Natural killer cell (primary cell): ENCODE data around the gene TSSK6. TPM values are rescaled to one million over a fixed set of nuclear protein-coding genes. Genes with fewer than 3 reads are reported as not detected.

Experiments
- ATAC-seq, 3 donors: fragments of 150-1000 bp in 2 of 3; fragments of 200-7000 bp in 1 of 3; cut with Tn5 transposase; 1 replicate in 1 of 3; 2 replicates in 2 of 3; pipeline ENCODE4 v1.10.0; 2021; ENCODE audit warnings: mild to moderate bottlenecking in 2 of 3, moderate library complexity in 2 of 3
- DNase-seq, 2 donors: peaks; one replicate each; pipeline versions ENCODE4 v3.0.0 to v3.0.0-alpha.2; 2013 to 2021; ENCODE audit warnings: mixed read lengths in 1 of 2
- H3K27ac ChIP-seq: one replicate; pipeline ENCODE4 v1.5.1; 2013; ENCODE audit warnings: mild to moderate bottlenecking, low read length
- H3K27me3 ChIP-seq: one replicate; pipeline ENCODE4 v1.6.1; 2013; ENCODE audit warnings: low read length; ENCODE audit not compliant: control insufficient read depth, insufficient read depth
- H3K36me3 ChIP-seq: one replicate; pipeline ENCODE4 v1.6.1; 2013; ENCODE audit warnings: low read length; ENCODE audit not compliant: control insufficient read depth, insufficient read depth
- H3K4me1 ChIP-seq: one replicate; pipeline ENCODE4 v1.6.1; 2013; ENCODE audit warnings: low read length; ENCODE audit not compliant: control insufficient read depth, insufficient read depth
- H3K4me3 ChIP-seq: one replicate; pipeline ENCODE4 v1.5.1; 2013; ENCODE audit warnings: low read length
- H3K9me3 ChIP-seq: one replicate; pipeline ENCODE4 v1.6.1; 2013; ENCODE audit warnings: low read length; ENCODE audit not compliant: control insufficient read depth, insufficient read depth
- H3K27ac Mint-ChIP-seq, 2 donors: one replicate each; pipeline ENCODE4 v1.8.0; 2022; ENCODE audit warnings: mild to moderate bottlenecking in 2 of 2, mixed read lengths in 2 of 2, moderate library complexity in 1 of 2
- H3K27me3 Mint-ChIP-seq, 2 donors: one replicate each; pipeline ENCODE4 v1.8.0; 2022; ENCODE audit warnings: low read depth in 2 of 2, mixed read lengths in 2 of 2
- H3K36me3 Mint-ChIP-seq: one replicate; pipeline ENCODE4 v1.8.0; 2022; ENCODE audit warnings: mixed read lengths
- H3K4me1 Mint-ChIP-seq, 2 donors: one replicate each; pipeline ENCODE4 v1.8.0; 2022; ENCODE audit warnings: mixed read lengths in 2 of 2
- H3K4me3 Mint-ChIP-seq: one replicate; pipeline ENCODE4 v1.8.0; 2022; ENCODE audit warnings: mild to moderate bottlenecking, moderate library complexity, mixed read lengths
- H3K9me3 Mint-ChIP-seq, 2 donors: one replicate each; pipeline ENCODE4 v1.8.0; 2022; ENCODE audit warnings: mixed read lengths in 2 of 2
- CTCF ChIP-seq: fragments of 200-600 bp; IDR thresholded peaks from one replicate; pipeline ENCODE4 v1.8.0; 2022; ENCODE audit warnings: antibody characterized with exemption
- WGBS: methylation state at CpG from one replicate; pipeline ENCODE4 v1.1.7; 2013; ENCODE audit warnings: missing lambda C conversion rate; ENCODE audit not compliant: insufficient coverage; 5-methylcytosine and 5-hydroxymethylcytosine counted together
- intact Hi-C: fragments of 100-400 bp; cut with micrococcal nuclease; formaldehyde crosslinking; loops from one replicate; pipeline ENCODE4 v1.14.2; 2022
- total RNA-seq, 4 donors: library from RNA; stranded (reverse); fragments of 120-200 nt in 1 of 4; gene quantifications; one replicate each; pipeline versions ENCODE4 v1.2.3 to v1.2.4, GENCODE V29; 2013 to 2022

Gene TSSK6
- total RNA-seq, 3 donors from 2014 or later (not counting 1 experiment from before 2014, with no cell fraction given) = 2.2 to 2.5 (median 2.3) TPM

- no peak overlapping the region for H3K4me3 Mint-ChIP-seq
Observed at GRCh38 chr19:19468424-19469050, 46.8 kb downstream of the TSSK6 start.

GRCh38 chr19:19466201-19466600 lies 49.1 kb downstream of the TSSK6 start:
- peak overlapping the region; percentile 63 for H3K4me3 Mint-ChIP-seq
- H3K9me3 ChIP-seq = peaks cover 16% of the 10 kb centered on the region
- H3K27ac Mint-ChIP-seq = peak overlapping the region; percentile 97 to 100
- TF ChIP-seq CTCF = no peak
- no peak overlapping the region for H3K27ac ChIP-seq
- peaks cover 26% of the 10 kb centered on the region for H3K36me3 Mint-ChIP-seq
- H3K9me3 Mint-ChIP-seq = peaks cover 5 to 8% of the 10 kb centered on the region in 2 donors
- no peaks in the 10 kb centered on the region for H3K27me3 Mint-ChIP-seq
- H3K36me3 ChIP-seq = peaks cover 38% of the 10 kb centered on the region
- no peak for ATAC-seq
- no peak for DNase-seq
- 61% methylated on average over 6 of the region's 6 CpGs for WGBS
- peaks cover 62% of the 10 kb centered on the region for H3K4me1 ChIP-seq
- peaks cover 69 to 74% of the 10 kb centered on the region in 2 donors for H3K4me1 Mint-ChIP-seq
- intact Hi-C loops = no loop called here
- H3K4me3 ChIP-seq = no peak overlapping the region
- no peaks in the 10 kb centered on the region for H3K27me3 ChIP-seq

More at GRCh38 chr19:19468424-19469050, 46.8 kb downstream of the TSSK6 start:
- 100% methylated on average over 1 of the region's 2 CpGs for WGBS
- Mint-ChIP-seq H3K4me1 (peaks cover 64 to 78% of the 10 kb centered on the region in 2 donors), H3K9me3 (peaks cover 5 to 8% of the 10 kb centered on the region in 2 donors), H3K27me3 (no peaks in the 10 kb centered on the region), H3K27ac (peak overlapping the region; percentile 79 to 97), H3K36me3 (peaks cover 26% of the 10 kb centered on the region)
- ATAC-seq (peak in 1 of 3 donors; percentile 37), DNase-seq (no peak)
- H3K27me3 ChIP-seq = no peaks in the 10 kb centered on the region
- intact Hi-C loops = no loop called here
- H3K36me3 ChIP-seq = peaks cover 42% of the 10 kb centered on the region
- no peak overlapping the region for H3K4me3 ChIP-seq
- H3K27ac ChIP-seq = no peak overlapping the region
- no peak for TF ChIP-seq CTCF
- peaks cover 16% of the 10 kb centered on the region for H3K9me3 ChIP-seq
- peaks cover 57% of the 10 kb centered on the region for H3K4me1 ChIP-seq

DNA sequence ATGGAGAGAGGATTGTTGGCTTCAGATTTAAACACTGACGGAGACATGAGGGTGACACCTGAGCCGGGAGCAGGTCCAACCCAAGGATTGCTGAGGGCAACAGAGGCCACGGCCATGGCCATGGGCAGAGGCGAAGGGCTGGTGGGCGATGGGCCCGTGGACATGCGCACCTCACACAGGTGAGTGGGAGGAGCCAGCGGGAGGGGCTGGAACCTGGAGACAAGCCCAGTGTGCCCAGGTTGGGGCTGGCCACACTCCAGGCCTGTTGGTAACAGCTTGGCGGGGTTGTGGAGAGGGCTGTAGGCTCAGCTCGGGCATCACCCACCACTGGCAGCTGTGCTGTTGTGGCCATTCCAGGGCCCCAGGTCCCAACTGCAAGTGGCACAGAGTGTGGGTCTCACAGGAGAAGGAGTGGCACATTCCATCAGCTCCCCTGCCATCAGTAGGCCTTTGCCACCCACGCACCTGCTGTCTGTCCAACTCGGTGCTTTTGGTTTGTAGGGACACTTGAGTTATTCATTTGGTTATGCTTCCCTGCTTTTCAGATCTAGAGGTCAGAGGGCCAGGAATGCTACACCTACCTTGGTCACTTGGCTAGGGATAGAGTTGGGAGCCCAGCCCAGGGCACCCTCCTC lies 49.8 kb downstream of the TSSK6 start:
- Histone ChIP-seq H3K4me1 (peaks cover 64% of the 10 kb centered on the region), H3K4me3 (no peak overlapping the region), H3K27ac (no peak overlapping the region), H3K9me3 (peaks cover 16% of the 10 kb centered on the region), H3K36me3 (peaks cover 38% of the 10 kb centered on the region), H3K27me3 (no peaks in the 10 kb centered on the region)
- intact Hi-C loops = no loop called here
- H3K27ac Mint-ChIP-seq = peak overlapping the region; percentile 97 to 100
- WGBS = 97% methylated on average over 12 of the region's 12 CpGs
- DNase-seq (no peak), ATAC-seq (no peak)
- no peak overlapping the region for H3K4me3 Mint-ChIP-seq
- H3K36me3 Mint-ChIP-seq = peaks cover 26% of the 10 kb centered on the region
- H3K9me3 Mint-ChIP-seq = peaks cover 5 to 8% of the 10 kb centered on the region in 2 donors
- no peaks in the 10 kb centered on the region for H3K27me3 Mint-ChIP-seq
- TF ChIP-seq CTCF = no peak
- H3K4me1 Mint-ChIP-seq = peaks cover 73 to 76% of the 10 kb centered on the region in 2 donors
